ENCODE results near the gene VWA3B.

The VWA3B gene

DNA sequence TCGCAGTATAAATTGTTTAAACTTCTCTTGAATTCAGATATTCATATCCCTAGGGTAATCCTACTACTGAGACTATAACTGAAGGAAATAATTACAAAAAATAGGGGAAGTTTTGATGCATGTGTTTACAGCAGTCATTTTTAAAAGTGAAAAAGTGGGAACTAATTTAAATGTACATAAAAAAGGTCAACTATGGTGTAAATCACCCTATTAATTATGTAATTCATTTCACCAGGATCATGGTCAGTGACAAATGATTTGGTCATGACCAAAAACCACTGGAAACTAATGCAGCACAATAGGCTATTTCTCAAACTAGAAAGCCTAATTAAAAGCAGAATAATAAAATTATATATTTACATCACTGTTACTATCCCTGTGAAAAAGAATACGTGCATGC is 254.3 kb downstream of the VWA3B start:
- DNase-seq: no peak

GRCh38 chr2:98343285-98343684 is 256.3 kb downstream of the VWA3B start:
- no peak for DNase-seq

GRCh38 chr2:98346311-98347236 is 259.6 kb downstream of the VWA3B start, which contains the start of gene CNGA3:
TSS of gene CNGA3 (plus strand) at chr2:98346456. CDS start at chr2:98369976, 23,520 bp downstream.
- DNase-seq: no peak

DNA sequence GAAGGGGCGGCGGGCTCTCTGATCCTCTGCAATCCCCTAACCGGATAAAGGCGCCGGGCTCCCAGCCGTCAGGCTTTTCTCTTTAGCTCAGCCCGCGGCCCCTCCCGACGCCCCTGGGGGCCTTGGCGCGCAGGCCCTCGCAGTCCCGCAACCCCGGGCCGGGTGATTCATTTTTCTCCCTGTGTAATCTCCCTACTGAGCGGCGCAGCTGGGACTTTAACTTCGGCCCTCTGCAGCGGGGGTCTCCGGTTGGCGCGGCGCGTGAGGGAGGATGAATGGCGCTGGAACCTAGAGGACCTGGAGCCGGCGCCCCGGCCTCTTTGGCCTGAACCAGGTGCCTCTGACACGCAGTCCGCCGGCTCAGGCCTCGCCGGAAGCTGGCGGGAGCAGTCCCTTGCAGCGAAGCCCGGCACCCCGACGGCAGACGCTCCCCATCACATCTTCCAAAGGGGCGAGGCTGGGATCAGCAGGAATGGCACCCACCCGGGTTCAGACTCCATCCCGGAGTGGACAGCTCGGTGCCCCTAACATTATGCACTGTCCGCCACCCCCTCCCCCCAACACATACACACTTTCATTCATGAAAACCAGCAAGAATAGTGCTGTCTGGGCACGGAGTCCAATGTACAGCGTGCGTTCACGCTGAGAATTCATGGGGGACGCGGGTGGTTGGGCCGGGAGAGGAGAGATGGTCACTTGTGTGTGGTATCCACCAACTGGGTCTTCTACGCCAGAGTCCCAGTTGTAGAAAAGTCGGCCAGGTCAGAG is 260.5 kb downstream of the VWA3B start:
- no peak for DNase-seq

DNA sequence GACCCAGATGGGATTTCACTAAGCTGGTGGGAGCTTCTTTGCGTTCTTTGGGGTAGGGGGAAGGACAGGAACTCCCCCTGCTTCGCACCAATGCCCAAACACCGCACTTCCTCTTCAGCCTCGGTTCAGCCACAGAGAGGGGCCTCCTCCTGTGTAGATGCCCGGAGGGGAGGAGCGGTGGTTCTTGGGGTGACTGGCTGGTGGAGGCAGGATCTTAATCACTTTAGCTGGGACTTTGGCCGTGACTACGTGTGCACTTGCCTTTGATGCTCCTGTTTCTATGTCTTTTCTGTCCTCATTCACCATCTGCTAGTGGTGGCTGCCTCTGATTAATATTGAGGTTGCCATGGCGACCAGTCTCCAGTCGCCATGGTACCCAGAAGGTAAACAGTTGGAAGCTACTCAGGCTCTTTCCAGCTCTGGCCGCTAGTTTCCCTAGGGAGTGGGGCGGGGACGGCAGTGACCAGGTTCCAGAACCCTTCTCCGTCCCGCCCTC is 261.1 kb downstream of the VWA3B start:
- no peak for DNase-seq

DNA sequence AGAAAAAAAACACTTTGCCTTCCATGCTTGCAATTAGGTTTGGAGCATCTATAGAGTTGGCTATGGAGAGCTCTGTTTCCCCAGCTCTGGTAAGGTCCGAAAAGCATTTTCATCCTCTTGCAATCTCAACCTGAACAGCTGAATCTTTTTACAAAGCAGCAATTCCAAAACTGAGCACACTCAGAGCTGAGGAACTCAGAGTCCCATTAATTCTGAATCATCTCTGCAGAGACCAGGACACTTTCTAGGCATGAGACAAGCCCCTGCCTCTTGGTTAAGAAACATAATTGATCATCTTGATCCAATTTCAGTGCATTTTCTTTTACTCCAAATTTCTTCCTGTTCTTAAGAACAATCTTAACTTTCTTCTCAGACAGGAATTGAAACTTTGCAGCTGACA is 263.4 kb downstream of the VWA3B start:
- no peak for DNase-seq

DNA sequence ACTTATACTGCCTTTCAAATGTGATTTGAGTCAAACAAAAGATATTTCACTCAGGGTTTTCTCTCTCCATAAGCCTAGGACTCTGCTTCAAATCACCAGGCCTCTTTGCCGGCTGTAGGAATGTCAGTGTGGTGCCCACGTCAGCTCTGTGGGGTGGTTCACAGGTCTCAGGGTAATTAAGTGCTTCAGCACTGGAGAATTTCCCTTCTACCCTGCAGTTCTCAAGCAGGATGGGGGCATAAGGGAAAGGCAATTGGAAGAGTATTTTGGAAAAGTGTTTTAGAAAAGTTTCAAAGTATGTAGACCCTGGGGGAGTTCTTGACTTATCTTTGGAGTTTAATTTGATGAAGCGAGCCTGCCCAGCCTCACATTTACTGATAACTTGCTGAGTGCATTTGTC is 268.9 kb downstream of the VWA3B start:
- DNase-seq: no peak

DNA sequence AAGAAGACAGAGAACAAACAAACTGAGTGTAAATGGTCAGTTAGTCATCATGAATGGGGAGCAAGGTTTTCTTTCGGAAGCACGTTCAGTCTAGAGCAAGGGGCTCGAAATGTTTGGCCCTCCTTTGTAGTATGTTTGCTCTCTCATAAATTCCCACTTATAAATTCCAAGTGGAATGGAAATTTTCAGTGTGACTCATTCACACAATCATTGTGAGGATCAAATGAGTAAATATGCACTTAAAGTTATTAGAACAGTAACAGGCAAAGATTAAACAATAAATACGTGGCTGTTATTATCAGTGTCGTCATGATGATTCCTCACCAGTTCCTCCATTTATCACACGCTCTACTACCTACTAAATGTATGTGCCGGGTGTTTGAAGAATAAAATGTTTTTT is 269.8 kb downstream of the VWA3B start:
- DNase-seq: no peak

GRCh38 chr2:98357849-98358248 is 270.9 kb downstream of the VWA3B start:
- no peak for DNase-seq

GRCh38 chr2:98359986-98360385 is 273.0 kb downstream of the VWA3B start:
- DNase-seq: no peak

Data from CD4-positive, alpha-beta T cell treated with Interleukin-4 for 4 hours (primary cell).